DOHH2 (cell line): ENCODE data around the gene SRPK2.

Source experiments
- CTCF ChIP-seq: fragments of 200-600 bp; sonication (generic); IDR thresholded peaks from one replicate; pipeline ENCODE4 v1.5.1; 2014; ENCODE audit warnings: antibody characterized with exemption, mild to moderate bottlenecking, low read depth, low read length; ENCODE audit not compliant: poor library complexity, severe bottlenecking
- EZH2phosphoT487 ChIP-seq: fragments of 200-600 bp; sonication (generic); IDR thresholded peaks from 2 replicates; pipeline ENCODE4 v1.6.1; 2017; ENCODE audit warnings: borderline replicate concordance, mild to moderate bottlenecking, antibody characterized with exemption, low read length, moderate library complexity, mixed read lengths

GRCh38 chr7:105199386-105199785 lies 189.3 kb downstream of the SRPK2 start:
- TF ChIP-seq CTCF (no peak), EZH2phosphoT487 (no peak)
